Measurements from ENCODE around the gene HOXA10. TPM values are rescaled to one million over a fixed set of nuclear protein-coding genes. Genes with fewer than 3 reads are reported as not detected.

Gene HOXA10
- total RNA-seq, 3 donors from 2014 or later = 25.0 to 56.9 (median 25.8) TPM

- Histone ChIP-seq H3K4me3 (peak within 1 kb of the TSS; percentile 36), H3K4me1 (ENCODE audit: low read depth) (peaks cover 35% of the 10 kb centered on the region), H3K9me3 (no peaks in the 10 kb centered on the region), H3K36me3 (ENCODE audit: low read depth) (no peaks in the 10 kb centered on the region)
- ATAC-seq (no peak), DNase-seq (peak; percentile 77 to 84 (median 80))
- no peak for TF ChIP-seq CTCF (IDR thresholded peaks at IDR 0.05)
- intact Hi-C loops (cut with DNase I, micrococcal nuclease) = loop anchor here in 1 of 2 donors (10.0 kb wide), 1 partner anchor 782 kb away; no protein-coding TSS in a partner anchor
Measured at GRCh38 chr7:27156508-27156898, 17.6 kb downstream of the HOXA10 start, which contains the start of gene HOXA7. HOXA7 (minus strand) TSS chr7:27156675; CDS start chr7:27156545, 130 bp downstream.

- peak overlapping the region; percentile 36 for H3K4me3 ChIP-seq
- peak; percentile 32 for ATAC-seq
- H3K4me1 ChIP-seq (ENCODE audit: low read depth) = peaks cover 35% of the 10 kb centered on the region
- no peaks in the 10 kb centered on the region for H3K36me3 ChIP-seq (ENCODE audit: low read depth)
- intact Hi-C loops (cut with DNase I, micrococcal nuclease) = loop anchor here in 1 of 2 donors (10.0 kb wide), 1 partner anchor 781 kb away; no protein-coding TSS in a partner anchor
- TF ChIP-seq CTCF (IDR thresholded peaks at IDR 0.05) = no peak
- DNase-seq = peak in 2 of 3 donors; percentile 75 to 76
- H3K9me3 ChIP-seq = no peaks in the 10 kb centered on the region
Measured at GRCh38 chr7:27155816-27156507, 18.2 kb downstream of the HOXA10 start.

DNA sequence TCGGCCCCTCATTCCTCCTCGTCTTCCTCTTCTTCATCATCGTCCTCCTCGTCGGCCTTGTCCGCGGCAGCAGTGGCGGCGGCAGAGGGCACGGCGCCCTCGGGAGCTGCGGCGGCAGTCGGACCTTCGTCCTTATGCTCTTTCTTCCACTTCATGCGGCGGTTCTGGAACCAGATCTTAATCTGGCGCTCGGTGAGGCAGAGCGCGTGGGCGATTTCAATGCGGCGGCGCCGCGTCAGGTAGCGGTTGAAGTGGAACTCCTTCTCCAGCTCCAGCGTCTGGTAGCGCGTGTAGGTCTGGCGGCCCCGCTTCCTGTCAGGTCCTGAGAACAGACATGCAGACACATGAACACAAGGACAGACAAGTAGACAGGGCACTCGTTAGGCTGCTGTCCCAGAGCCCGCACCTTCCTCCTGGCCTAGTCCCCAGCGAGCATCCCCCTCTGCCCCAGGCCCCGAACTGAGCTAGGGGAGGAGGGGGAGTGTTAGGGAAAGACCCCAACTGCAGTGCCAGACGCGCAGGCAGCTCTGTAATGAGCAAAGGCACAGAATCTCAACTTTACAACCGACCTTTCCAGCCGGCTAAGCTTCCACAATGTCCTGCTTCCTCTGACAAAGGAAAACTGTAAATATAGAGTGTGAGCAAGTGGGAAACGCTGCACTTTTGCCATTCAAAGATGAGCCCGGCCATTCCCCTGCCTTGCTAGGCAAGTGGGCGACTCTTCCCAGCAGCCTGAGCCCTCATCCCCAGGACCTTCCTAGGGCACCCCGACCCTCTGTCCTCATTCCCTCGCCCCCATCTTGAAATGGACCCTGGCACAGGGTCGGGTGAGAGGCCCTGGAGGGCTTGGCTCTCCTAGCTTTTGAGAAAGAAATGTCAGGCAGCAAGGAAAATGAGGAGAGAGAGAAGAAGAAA is 19.0 kb downstream of the HOXA10 start:
- no peak overlapping the region for H3K4me3 ChIP-seq
- DNase-seq = peak in 2 of 3 donors; percentile 66 to 71

DNA sequence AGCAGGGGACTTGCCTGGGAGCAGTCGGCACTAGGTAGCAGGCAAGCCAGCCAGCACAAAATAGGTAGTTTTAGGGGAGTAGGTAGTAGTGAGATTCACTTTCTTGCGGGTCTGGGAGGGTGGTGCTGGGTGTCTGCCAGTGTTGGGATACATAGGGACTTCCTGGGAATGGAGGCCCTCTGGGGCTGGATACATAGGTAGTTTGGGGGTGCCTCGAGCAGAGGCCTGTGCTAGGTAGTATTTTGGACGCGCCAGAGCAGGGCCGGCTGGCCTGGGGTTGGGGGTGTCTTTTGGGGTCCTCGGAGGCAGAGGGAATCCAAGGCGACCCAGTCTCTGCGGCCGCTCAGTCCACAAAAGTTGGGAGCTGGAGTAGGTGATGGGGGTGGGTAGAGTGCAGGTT is 19.8 kb downstream of the HOXA10 start:
- DNase-seq (peak in 1 of 3 donors; percentile 48), ATAC-seq (no peak)
- no peaks in the 10 kb centered on the region for H3K9me3 ChIP-seq
- H3K36me3 ChIP-seq (ENCODE audit: low read depth) = no peaks in the 10 kb centered on the region
- TF ChIP-seq CTCF (IDR thresholded peaks at IDR 0.05) = no peak
- no peak overlapping the region for H3K4me3 ChIP-seq
- peaks cover 37% of the 10 kb centered on the region for H3K4me1 ChIP-seq (ENCODE audit: low read depth)
- intact Hi-C loops (cut with DNase I, micrococcal nuclease) = loop anchor here in 1 of 2 donors (10.0 kb wide), 1 partner anchor 780 kb away; no protein-coding TSS in a partner anchor

More for the DNA sequence above, 19.0 kb downstream of the HOXA10 start:
- no peak for ATAC-seq
- intact Hi-C loops (cut with DNase I, micrococcal nuclease) = loop anchor here in 1 of 2 donors (10.0 kb wide), 1 partner anchor 780 kb away; no protein-coding TSS in a partner anchor
- no peak for TF ChIP-seq CTCF (IDR thresholded peaks at IDR 0.05)
- peaks cover 35% of the 10 kb centered on the region for H3K4me1 ChIP-seq (ENCODE audit: low read depth)
- no peaks in the 10 kb centered on the region for H3K36me3 ChIP-seq (ENCODE audit: low read depth)
- H3K9me3 ChIP-seq = no peaks in the 10 kb centered on the region

GRCh38 chr7:27153526-27153925 is 20.6 kb downstream of the HOXA10 start:
- no peak for TF ChIP-seq CTCF (IDR thresholded peaks at IDR 0.05)
- H3K36me3 ChIP-seq (ENCODE audit: low read depth) = no peaks in the 10 kb centered on the region
- H3K9me3 ChIP-seq = no peaks in the 10 kb centered on the region
- DNase-seq (peak in 1 of 3 donors; percentile 33), ATAC-seq (no peak)
- H3K4me1 ChIP-seq (ENCODE audit: low read depth) = peaks cover 39% of the 10 kb centered on the region
- intact Hi-C loops (cut with DNase I, micrococcal nuclease) = loop anchor here in 1 of 2 donors (10.0 kb wide), 1 partner anchor 779 kb away; no protein-coding TSS in a partner anchor
- no peak overlapping the region for H3K4me3 ChIP-seq

Data from mucosa of descending colon (tissue), 3 donors.